Measurements from ENCODE around the gene CARD9. TPM values are rescaled to one million over a fixed set of nuclear protein-coding genes. Genes with fewer than 3 reads are reported as not detected.

The CARD9 gene
- total RNA-seq, 2 donors from 2014 or later = 0.15 to 1.1 TPM

- Histone ChIP-seq H3K4me3 (no peak overlapping the region), H3K27ac (no peak overlapping the region), H3K27me3 (no peaks in the 10 kb centered on the region), H3K36me3 (peaks cover 25% of the 10 kb centered on the region), H3K4me1 (peaks cover 0 to 17% of the 10 kb centered on the region in 2 donors), H3K9me3 (no peaks in the 10 kb centered on the region)
- DNase-seq (ENCODE audit: low spot score) = no peak
- TF ChIP-seq, protein P1, sequence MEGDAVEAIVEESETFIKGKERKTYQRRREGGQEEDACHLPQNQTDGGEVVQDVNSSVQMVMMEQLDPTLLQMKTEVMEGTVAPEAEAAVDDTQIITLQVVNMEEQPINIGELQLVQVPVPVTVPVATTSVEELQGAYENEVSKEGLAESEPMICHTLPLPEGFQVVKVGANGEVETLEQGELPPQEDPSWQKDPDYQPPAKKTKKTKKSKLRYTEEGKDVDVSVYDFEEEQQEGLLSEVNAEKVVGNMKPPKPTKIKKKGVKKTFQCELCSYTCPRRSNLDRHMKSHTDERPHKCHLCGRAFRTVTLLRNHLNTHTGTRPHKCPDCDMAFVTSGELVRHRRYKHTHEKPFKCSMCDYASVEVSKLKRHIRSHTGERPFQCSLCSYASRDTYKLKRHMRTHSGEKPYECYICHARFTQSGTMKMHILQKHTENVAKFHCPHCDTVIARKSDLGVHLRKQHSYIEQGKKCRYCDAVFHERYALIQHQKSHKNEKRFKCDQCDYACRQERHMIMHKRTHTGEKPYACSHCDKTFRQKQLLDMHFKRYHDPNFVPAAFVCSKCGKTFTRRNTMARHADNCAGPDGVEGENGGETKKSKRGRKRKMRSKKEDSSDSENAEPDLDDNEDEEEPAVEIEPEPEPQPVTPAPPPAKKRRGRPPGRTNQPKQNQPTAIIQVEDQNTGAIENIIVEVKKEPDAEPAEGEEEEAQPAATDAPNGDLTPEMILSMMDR (IDR thresholded peaks at IDR 0.05) = no peak
Measured at GRCh38 chr9:136403915-136404800, 30.7 kb upstream of the CARD9 start.

DNA sequence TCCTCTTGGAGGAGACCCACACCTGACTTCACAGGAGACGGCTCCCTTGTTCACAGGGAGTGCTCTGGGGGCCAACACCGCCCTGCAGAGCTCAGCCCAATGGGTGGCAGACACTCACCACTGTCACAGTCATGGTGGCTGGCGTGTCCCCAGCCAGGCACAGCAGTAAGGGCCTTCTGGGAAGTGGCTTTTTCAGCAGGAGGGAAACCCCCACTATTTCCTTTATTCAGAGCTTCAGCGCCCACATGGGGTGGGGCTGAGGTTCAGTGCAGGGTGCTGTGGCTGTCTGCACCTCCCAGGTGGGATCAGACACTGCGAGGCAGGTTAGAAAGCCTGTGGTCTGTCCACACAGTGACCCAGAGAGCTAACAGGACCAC is 30.1 kb upstream of the CARD9 start:
- TF ChIP-seq, protein P1 (IDR thresholded peaks at IDR 0.05) = no peak
- peaks cover 25% of the 10 kb centered on the region for H3K36me3 ChIP-seq
- no peak for DNase-seq (ENCODE audit: low spot score)
- no peak overlapping the region for H3K4me3 ChIP-seq
- peaks cover 0 to 17% of the 10 kb centered on the region in 2 donors for H3K4me1 ChIP-seq
- H3K9me3 ChIP-seq = no peaks in the 10 kb centered on the region
- no peak overlapping the region for H3K27ac ChIP-seq
- no peaks in the 10 kb centered on the region for H3K27me3 ChIP-seq

DNA sequence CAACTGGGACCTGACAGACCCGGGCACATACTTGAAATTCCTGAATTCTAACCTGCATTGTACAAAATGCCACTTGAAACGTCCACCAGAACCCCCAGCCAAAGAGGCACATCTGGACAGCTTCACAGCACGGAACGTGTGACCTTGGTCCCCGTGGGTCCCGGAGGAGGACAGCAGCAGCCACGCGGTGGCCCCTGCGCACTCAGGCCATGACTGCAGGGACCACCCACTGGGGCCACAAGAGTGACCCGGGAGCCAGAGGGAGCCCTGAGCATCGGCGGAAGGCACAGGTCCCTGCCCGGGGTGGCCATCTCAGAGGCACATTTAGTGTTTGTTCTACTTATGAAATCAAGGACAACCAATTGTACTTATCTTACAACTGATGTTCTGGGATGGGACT is 28.6 kb upstream of the CARD9 start:
- DNase-seq (ENCODE audit: low spot score) = no peak
- no peak overlapping the region for H3K4me3 ChIP-seq
- peaks cover 0 to 21% of the 10 kb centered on the region in 2 donors for H3K4me1 ChIP-seq
- no peaks in the 10 kb centered on the region for H3K9me3 ChIP-seq
- peaks cover 19% of the 10 kb centered on the region for H3K36me3 ChIP-seq
- H3K27me3 ChIP-seq = no peaks in the 10 kb centered on the region
- H3K27ac ChIP-seq = no peak overlapping the region
- TF ChIP-seq, protein P1 (IDR thresholded peaks at IDR 0.05) = no peak

GRCh38 chr9:136401173-136401922 is 27.9 kb upstream of the CARD9 start:
- H3K4me3 ChIP-seq = no peak overlapping the region
- no peak overlapping the region for H3K27ac ChIP-seq
- H3K4me1 ChIP-seq = peaks cover 0 to 21% of the 10 kb centered on the region in 2 donors
- H3K9me3 ChIP-seq = no peaks in the 10 kb centered on the region
- TF ChIP-seq, protein P1 (IDR thresholded peaks at IDR 0.05) = no peak
- no peak for DNase-seq (ENCODE audit: low spot score)
- H3K27me3 ChIP-seq = no peaks in the 10 kb centered on the region
- peaks cover 14% of the 10 kb centered on the region for H3K36me3 ChIP-seq

DNA sequence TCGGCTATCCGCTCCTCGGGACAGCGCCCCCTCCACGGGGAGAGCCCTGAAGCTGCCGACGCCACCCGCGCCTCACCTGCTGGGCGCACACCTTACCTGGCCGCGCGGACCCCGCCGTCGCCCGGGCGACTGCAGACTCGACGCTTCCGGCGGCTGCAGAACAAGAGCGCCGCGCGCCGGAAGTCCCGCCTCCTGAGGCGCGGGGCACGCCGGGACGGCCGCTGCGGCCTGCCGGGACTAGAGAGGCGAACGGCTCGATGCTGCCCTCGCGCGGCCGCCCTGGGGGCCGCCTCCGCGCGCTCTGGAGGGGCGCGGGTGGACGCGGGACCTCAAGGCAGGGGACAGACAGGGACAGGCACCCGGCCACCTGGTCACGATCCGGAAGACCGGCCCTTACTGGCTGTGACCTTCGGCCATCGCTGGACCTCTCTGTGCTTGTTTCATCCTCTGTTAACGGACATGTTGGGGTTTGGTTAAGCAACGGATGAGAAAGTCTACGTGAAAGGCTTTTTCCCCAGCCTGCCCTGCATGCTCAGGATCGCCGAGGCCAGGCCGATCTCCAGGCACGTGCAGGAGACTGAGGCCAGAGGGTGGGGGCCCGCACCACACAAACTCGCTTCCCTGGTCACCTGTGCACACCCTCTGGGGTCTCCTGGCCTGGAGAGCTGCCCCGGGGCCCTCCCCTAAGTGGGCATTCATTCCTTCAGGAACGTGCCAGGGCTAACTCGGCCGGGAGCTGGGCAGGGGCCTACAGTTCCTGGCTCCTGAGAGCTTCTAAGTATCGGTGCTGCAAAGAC is 26.8 kb upstream of the CARD9 start, which contains the start of gene SNAPC4:
Gene SNAPC4, minus strand, starts transcription at position 133 of the 797 bp plus-strand sequence. CDS start 1,742 bp downstream, outside the sequence.
- Histone ChIP-seq H3K27ac (peak within 1 kb of the TSS; percentile 38 to 62), H3K4me3 (peak within 1 kb of the TSS; percentile 91 to 98), H3K36me3 (peaks cover 20% of the 10 kb centered on the region), H3K9me3 (no peaks in the 10 kb centered on the region), H3K27me3 (no peaks in the 10 kb centered on the region), H3K4me1 (peaks cover 0 to 21% of the 10 kb centered on the region in 2 donors)
- peak; percentile 76 for DNase-seq (ENCODE audit: low spot score)
- TF ChIP-seq, protein P1 (IDR thresholded peaks at IDR 0.05) = peak; percentile 93 to 99
